ENCODE data around the gene FGG. TPM values are rescaled to one million over a fixed set of nuclear protein-coding genes. Genes with fewer than 3 reads are reported as not detected.

FGG gene
- total and polyA plus RNA-seq, 2 of the 13 experiments (the other 11 are each of a cell fraction or from before 2014, with no cell fraction given) = 1,037 to 2,423 TPM

- TF ChIP-seq NFE2 (CRISPR knock-in tag; IDR thresholded peaks at IDR 0.05) (no peak), NFYC (CRISPR knock-in tag; IDR thresholded peaks at IDR 0.05) (no peak), ZSCAN5A (CRISPR knock-in tag; IDR thresholded peaks at IDR 0.05; ENCODE audit: borderline replicate concordance) (peak; percentile 36; the same call in 1 of the 2 replicates), CREB3 (CRISPR knock-in tag; IDR thresholded peaks at IDR 0.05) (no peak), RCOR2 (CRISPR knock-in tag; IDR thresholded peaks at IDR 0.05) (peak; percentile 81; the same call in 1 of the 2 replicates), THYN1 (CRISPR knock-in tag; IDR thresholded peaks at IDR 0.05; ENCODE audit: borderline replicate concordance, low read depth) (no peak), ZNF644 (CRISPR knock-in tag; IDR thresholded peaks at IDR 0.05; ENCODE audit: low read depth) (peak; percentile 53; the same call in 1 of the 2 replicates), TBX3 (IDR thresholded peaks at IDR 0.05; ENCODE audit: borderline replicate concordance) (peak; percentile 75; the same call in 1 of the 2 replicates), HINFP (CRISPR knock-in tag; IDR thresholded peaks at IDR 0.05; ENCODE audit: low read depth) (no peak), ZNF180 (CRISPR knock-in tag; IDR thresholded peaks at IDR 0.05; ENCODE audit: borderline replicate concordance, low read depth) (no peak), POLR2AphosphoS2 (IDR thresholded peaks at IDR 0.05; ENCODE audit: low read depth, low read length) (no peak), KAT8 (CRISPR knock-in tag; IDR thresholded peaks at IDR 0.05) (peak; percentile 72), ZNF687 (CRISPR knock-in tag; IDR thresholded peaks at IDR 0.05) (no peak), ZNF143 (CRISPR knock-in tag; IDR thresholded peaks at IDR 0.05) (no peak), PHF8 (CRISPR knock-in tag; IDR thresholded peaks at IDR 0.05) (no peak), ZBTB34 (CRISPR knock-in tag; IDR thresholded peaks at IDR 0.05) (peak; percentile 54; the same call in 1 of the 2 replicates), ZNF264 (CRISPR knock-in tag; IDR thresholded peaks at IDR 0.05) (no peak), ZNF746 (CRISPR knock-in tag; IDR thresholded peaks at IDR 0.05) (no peak; the same call in 1 of the 2 replicates), ZNF660 (CRISPR knock-in tag; IDR thresholded peaks at IDR 0.05; ENCODE audit: borderline replicate concordance, low read depth) (no peak), GTF2F1 (IDR thresholded peaks at IDR 0.05; ENCODE audit: low read length) (no peak), ZNF780A (CRISPR knock-in tag; IDR thresholded peaks at IDR 0.05) (no peak), U2AF2 (IDR thresholded peaks at IDR 0.05; ENCODE audit: low read depth, low read length) (no peak)
These were observed 47.6 kb upstream of the FGG start (continued) for GRCh38 chr4:154660052-154660451.

All from HepG2 (cell line).